Suppressor macrophage treated with lipopolysaccharide for 1 hour (primary cell): Measurements from ENCODE around the gene ELAVL1.
"Not testable (repeated sequence)": the region's sequence is repeated elsewhere in the genome, so short reads cannot be mapped to it uniquely, and the experiment has no call there.

Experiments
- DNase-seq, 3 donors: peaks; one replicate each; pipeline ENCODE4 v3.0.0-alpha.2; 2020 to 2022

ELAVL1 gene

GRCh38 chr19:8005534-8006256 is at the start of gene ELAVL1:
ELAVL1 (minus strand) TSS chr19:8005641; CDS start chr19:7991815, 13,826 bp downstream.
- DNase-seq = peak; percentile 95 to 99 (median 98)

GRCh38 chr19:8054169-8054568 is 48.7 kb upstream of the ELAVL1 start:
- DNase-seq = no peak

- no peak for DNase-seq
Observed at GRCh38 chr19:8052464-8052859, 47.0 kb upstream of the ELAVL1 start, which contains the start of gene CCL25. CCL25 (plus strand) TSS chr19:8052760; CDS start chr19:8053050, 290 bp downstream.

DNA sequence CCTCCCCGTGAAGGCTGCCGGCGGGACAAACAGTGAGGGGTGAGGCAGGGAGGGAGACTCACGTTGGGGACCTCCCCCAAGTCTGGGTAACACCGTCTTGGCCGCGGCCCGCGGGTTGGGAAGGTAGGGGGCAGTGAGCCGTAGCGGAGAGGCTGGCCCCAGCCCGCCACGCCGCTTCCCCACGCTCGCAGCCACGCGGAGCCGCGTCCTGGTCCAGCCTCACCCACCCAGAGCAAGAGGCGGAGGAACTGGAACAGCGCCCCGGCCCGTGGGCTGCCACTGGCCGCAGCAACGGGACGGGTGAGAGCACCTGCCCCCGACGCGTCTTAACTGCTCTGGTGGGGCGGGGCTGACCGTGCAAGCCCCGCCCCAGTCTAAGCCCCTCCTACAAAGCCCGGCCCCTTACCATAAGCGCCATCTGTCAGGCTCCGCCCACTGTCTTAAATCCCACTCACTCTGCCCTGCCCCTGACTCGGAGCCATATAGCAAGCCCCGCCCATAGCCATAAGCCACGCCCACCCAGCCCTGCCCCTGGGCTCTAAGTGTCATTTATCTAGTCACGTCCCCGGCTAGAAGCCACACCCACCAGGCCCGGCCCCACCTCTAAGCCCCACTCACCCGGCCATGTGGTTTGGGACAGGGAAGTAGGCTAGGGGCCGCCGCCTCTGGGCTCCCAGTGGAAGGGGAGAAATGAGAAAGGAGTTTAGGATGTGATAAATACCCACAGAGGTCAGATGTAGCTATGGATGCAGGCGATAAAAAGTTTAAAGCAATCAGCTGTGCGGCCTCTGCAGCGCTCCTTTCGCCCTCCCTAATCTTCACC is 45.0 kb upstream of the ELAVL1 start:
- DNase-seq = peak; percentile 97 to 99 (median 99)

DNA sequence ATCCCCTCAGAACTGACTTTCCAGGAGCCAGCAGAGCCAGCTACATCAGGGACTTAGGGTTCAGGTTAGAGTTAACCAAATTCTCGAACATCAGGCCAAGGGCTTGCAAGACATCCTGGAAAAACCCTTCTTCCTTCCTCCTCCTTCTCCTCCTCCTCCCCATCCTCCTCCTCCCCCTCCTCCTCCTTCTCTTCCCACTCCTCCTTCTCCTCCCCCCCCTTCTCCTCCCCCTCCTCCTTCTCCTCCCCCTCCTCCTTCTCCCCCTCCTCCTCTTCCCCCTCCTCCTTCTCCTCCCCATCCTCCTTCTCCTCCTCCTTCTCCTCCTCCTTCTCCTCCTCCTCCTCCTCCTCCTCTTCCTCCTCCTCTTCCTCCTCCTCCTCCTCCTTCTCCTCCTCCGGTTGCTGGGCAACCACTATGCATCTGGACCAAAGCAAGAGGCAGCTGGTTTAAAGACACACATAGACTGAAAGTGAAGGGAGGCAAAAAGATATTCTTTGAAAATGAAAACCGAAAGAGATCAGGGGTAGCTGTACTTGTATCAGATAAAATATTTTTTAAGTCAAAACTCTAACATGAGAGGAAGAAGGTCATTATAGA is 41.2 kb upstream of the ELAVL1 start:
- DNase-seq = no peak

- no peak for DNase-seq
Observed at GRCh38 chr19:8045872-8046568, 40.6 kb upstream of the ELAVL1 start.

DNA sequence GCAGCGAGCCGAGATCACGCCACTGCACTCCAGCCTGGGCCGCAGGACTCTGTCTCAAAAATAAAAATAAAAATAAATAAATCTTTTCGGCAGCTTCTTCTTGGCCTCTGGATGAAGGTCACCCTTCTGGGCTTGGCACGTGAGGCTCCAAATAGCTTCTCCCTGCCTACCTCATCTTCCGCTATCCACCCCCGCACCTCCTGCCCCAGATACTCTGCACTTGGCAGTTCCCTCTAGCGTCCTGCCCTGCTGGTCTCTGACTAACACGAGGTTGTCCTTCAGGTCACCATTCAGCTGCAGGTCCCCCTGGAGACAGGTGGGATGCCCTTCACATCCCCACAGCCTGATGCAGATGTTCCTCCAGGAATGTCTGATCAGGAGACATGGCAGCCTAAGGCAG is 38.6 kb upstream of the ELAVL1 start:
- DNase-seq = peak in 1 of 3 donors; percentile 37

DNA sequence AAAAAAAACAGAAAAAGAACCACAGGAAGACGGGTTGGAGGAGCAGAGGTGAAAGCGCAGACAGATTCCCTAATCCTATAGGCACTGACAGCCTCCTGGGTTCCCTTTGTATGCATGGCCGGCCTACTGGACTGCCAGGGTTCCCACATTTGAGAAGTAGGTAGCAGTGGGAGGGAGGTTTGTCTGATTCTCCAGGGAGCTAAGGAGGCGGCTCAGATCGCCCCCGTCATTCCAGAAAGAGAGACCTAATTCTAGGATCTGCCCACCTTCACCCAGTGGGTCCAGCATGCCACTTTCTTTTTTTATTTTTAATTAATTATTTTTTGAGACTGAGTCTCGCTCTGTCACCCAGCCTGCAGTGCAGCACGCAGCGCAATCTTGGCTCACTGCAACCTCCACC is 37.5 kb upstream of the ELAVL1 start:
- no peak for DNase-seq

GRCh38 chr19:8041531-8041931 is 36.1 kb upstream of the ELAVL1 start:
- peak; percentile 42 to 54 (median 53) for DNase-seq

DNA sequence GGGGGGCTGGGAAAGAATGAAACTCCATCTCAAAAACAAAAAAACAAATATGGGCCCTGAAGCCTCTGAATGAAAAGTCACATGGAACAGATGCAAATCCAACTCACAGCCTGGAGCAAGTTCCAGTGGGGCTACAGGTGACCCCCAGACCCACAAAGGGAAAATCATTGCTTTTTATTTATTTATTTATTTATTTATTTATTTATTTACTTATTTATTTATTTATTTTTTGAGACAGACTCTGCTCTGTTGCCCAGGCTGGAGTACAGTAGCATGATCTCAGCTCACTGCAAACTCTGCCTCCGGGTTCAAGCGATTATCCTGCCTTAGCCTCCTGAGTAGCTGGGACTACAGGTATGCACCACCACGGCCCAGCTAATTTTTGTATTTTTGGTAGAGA is 33.8 kb upstream of the ELAVL1 start:
- DNase-seq = no peak

DNA sequence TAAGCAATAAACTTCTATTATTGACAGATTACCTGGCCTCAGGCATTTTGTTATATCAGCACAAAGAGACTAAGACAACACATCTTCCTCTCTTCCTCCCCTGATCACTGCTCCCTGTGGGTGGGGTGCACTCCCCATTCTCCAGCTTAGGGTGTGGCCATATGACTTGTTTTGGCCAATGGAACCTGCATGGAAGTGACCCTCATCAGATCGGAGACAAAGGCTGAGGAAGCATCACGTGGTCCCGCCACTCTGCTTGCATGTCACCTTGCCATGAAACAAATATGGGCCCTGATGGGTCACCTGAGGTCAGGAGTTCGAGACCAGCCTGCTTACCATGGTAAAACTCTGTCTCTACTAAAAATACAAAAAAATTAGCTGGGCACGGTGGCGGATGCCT is 33.4 kb upstream of the ELAVL1 start:
- DNase-seq = no peak

GRCh38 chr19:8036434-8037099 is 31.1 kb upstream of the ELAVL1 start:
- no peak for DNase-seq

DNA sequence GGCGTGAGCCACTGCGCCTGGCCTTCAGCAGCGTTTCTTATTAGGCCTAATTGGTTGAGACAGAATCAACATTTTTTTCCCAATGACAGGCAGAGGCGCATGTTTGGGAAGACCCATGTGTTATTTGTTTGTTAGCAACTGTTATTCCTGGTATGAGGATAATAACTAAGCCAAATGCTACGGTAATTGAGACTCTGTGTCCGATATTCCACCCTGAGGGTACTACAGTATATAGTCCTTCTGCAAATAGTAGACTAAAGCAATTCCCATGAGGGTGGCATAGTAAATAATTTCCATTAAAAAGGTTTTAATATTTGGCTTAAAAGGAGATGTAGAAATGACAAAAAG is 28.7 kb upstream of the ELAVL1 start:
- DNase-seq = no peak

DNA sequence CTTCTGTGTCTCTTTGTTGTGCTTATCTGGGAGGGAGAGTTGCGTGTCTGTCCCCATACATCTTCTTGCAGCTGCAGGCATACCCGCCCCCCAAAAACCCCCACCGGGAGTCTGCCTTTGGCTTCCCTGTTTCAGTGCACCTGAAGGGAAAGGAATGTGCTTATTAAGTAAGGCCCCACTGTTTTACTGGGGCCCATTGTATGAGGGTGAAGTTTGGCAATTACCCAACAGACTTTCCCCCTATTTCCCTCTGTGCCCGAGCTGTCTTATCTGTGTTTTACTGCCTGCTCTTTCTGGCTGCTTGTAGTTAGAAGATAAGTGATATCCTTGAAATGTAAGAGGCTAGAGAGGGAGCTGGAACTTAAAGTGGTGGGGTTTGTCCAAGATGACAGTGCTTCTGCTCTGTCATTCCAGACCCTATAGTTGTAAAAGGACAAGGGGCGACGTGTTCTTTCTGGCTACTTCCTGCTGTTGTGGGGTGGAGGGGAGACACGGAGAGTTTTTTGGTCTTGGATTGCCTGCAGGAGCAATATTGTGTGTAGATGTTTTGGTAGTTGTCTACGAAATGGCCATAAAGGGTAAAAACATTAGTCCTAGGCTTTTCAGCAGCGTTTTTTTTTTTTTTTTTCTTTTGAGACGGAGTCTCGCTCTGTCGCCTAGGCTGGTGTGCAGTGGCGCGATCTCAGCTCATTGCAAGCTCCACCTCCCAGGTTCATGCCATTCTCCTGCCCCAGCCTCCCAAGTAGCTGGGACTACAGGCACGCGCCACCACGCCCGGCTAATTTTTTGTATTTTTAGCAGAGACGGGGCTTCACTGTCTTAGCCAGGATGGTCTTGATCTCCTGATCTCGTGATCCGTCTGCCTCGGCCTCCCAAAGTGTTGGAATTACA is 28.1 kb upstream of the ELAVL1 start:
- DNase-seq = not testable (repeated sequence)

GRCh38 chr19:8030960-8031359 is 25.5 kb upstream of the ELAVL1 start:
- DNase-seq = no peak

- DNase-seq = no peak
Observed at GRCh38 chr19:8028951-8029491, 23.6 kb upstream of the ELAVL1 start.

DNA sequence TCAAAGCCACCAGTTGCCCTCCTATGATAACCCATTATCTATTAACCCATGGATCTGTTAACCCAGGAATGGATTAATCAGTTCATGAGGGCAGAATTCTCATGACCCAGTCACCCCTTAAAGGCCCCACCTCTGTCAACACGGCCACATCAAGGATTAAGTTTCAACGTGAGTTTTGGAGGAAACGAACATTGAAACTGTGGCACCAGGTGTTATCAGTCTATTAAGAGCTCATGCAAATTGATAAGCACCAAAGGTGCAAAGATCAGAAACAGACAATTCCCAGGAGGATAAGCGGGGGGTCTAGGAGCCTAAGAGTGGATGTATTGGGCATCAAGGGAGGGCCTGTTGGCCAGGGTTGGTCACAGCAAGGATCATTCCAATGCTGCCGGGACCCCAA is 19.9 kb upstream of the ELAVL1 start:
- no peak for DNase-seq

DNA sequence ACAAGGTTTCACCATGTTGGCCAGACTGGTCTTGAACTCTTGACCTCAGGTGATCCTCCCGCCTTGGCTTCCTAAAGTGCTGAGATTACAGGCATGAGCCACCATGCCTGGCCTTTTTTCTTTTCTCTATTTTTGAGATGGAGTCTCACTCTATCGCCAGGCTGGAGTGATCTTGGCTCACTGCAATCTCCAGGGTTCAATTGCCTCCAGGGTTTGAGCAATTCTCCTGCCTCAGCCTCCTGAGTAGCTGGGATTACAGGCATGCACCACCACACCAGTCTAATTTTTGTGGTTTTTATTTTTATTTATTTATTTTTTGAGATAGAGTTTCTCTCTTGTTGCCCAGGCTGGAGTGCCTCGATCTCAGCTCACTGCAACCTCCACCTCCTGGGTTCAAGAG is 18.8 kb upstream of the ELAVL1 start:
- not testable (repeated sequence) for DNase-seq

- DNase-seq = no peak
Observed at GRCh38 chr19:8023371-8023770, 17.9 kb upstream of the ELAVL1 start.

GRCh38 chr19:8022275-8022674 is 16.8 kb upstream of the ELAVL1 start:
- DNase-seq = no peak

DNA sequence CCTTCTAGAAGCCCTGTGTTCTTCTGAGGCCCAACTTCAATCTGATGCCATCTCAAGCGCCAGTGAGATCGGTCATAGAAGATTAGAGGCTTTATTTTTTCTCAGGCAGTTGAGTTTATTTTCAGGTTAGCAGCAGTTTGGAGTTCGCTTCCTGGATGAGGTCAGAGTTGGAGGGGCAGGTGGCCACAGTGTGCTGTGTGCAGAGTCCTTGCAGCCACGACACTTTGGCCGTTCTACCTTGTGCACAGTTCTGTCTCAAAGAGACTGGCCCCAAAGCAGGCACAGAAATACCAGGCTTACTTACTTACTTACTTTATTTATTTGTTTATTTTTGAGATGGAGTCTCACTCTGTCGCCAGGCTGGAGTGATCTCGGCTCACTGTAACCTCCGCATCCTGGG is 15.9 kb upstream of the ELAVL1 start:
- no peak for DNase-seq
